ENCODE data around the gene PTPN13.

The PTPN13 gene

DNA sequence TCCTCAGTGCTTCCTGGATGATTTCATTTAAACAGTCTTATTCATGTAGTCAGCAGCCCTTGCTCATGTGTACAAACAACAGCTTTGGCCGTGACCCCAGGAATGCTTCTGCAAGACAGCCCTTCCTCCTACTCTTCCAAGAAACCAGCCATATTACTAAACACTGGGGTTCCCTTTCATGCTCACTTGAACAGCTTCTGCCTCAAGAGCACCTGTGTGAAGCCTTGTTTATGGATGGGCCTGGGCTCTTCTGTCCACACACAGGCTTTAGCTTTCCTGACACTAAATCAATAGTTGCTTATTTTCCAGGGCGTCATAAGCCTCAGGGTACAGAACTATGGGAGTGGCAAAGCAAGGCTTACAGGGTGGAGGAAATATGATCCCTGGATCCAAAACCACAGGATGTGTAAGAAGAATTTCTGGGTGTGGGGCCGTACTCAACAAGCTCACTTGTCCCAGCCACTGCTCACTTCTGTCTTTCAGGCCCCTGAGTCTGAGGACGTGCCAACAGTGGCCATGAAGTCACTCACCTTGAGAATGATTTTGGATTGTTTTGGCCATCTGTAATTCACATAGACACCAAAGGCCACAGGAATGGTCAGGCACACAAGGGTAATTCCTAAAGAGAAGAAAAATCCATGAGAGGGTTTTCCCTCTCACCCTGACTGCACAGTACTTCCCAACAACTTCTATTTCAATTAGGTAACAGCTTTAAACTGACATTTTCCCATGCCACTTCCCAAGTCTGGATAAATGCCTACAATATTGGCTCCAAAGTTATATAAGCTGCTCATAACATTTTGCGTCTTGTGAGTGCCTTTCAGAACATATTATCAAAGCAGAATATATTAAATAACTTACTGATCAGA lies 237.4 kb downstream of the PTPN13 start:
- no peak for DNase-seq

DNA sequence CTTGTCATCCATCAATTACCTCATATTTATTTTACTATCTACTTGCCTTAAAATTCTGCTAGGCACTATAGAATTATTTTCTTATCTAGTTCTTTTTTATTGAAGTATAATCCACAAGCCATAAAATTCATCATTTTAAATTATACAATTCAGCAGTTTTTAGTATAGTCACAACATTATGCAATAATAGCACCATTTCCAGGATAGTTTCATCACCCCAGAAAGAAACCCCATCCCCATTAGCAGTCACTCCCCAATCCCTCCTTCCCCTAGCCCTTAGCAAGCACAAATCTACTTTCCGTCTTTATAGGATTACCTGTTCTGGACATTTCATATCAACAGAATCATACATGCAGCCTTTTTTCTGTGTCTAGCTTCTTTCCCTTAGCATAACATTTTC lies 239.5 kb downstream of the PTPN13 start:
- DNase-seq: no peak

- DNase-seq: no peak
These were observed 240.8 kb downstream of the PTPN13 start for GRCh38 chr4:86834901-86835300.

- DNase-seq: no peak
These were observed 241.6 kb downstream of the PTPN13 start for GRCh38 chr4:86835677-86836076.

DNA sequence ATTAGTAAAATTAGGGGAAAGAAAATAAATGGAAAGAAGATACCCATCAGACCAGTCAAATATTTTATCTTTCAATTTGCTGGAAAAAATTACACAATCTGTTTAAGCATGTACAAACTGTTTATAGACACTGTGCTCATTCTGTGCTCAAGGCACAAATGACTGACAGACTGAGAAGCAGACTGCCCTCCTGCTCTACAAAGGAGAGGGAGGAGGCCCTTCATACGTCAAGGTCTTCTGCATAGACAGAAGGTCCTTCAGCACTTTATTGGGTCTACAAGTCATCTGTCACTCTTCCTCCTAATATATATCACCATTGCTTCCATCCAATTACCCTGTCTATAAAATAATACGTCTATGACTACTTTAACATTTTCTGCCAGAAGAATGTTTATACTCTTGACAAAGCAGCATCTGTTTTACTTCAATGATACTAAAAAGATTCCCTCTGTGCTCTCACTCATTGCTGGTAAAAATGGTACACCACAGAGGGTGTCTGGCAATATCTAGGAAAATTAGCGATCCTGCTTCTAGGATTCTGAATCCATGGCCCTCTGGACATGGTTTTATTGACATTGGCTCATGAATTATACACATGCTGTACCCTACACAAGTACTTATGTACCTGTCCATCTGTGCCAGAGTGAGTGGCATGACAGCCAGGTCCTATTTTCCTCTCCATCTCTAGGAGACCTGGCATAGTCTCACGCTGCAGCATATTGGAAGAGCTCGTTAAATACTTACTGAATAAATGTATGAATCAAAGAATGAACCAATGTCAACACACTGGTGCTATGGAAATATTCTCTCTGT lies 243.8 kb downstream of the PTPN13 start:
- DNase-seq: no peak

DNA sequence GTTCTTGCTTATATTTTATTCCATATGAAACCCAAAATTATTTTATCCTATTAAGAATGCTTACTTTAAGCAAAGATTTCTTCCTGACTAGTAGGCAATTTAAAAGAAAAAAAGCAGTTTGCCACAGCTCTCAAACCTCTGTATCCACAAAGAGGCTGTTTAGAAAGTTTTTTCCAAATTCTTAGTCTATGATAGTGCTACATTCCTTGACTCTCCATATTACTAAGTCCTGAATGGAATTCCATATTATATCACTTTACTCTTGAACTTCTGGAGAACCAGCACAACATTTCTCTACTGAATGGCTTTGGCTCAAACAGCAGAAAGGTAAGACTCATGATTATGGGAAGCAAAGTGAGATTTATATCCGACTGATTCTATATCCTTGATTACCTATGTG lies 246.7 kb downstream of the PTPN13 start:
- DNase-seq: no peak

DNA sequence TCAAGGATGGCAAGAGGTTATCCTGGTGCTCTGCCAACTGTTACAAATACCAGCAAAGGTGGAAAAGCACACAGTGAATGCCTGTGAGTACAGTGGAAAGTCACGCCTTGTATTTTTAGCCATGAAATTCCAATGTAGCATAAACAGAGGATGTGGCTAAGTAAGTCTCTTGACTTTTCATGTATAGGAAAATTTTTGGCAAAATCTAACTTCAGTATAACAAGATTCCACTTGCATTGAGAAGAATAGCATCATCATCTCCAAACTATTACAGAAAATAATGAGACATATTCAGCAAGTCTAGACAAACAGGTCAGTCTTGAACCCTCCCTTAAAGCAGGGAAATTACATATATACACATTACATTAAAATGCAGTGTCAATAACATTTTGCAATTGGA lies 247.2 kb downstream of the PTPN13 start:
- DNase-seq: no peak

GRCh38 chr4:86845593-86845992 lies 251.5 kb downstream of the PTPN13 start:
- DNase-seq: no peak

DNA sequence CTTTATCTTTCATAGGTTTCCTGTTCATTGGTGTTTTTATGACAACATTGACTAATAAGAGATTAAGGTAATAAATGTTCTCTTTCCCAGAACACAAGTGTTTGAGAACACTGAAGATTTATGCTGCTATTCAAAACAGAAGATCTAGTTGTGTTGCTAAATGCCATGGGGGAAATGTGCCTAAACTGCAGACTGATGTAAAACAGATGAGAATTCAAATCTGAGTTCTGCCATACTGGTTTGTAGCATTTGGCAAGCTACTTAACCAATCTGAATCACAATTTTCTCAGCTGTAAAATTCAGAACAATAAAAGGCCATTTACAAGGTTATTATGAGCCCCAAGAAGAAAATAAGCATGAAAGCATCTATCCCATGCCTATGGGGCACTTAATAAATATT lies 252.8 kb downstream of the PTPN13 start:
- DNase-seq: no peak

- DNase-seq: no peak
These were observed 253.5 kb downstream of the PTPN13 start for GRCh38 chr4:86847571-86847970.

DNA sequence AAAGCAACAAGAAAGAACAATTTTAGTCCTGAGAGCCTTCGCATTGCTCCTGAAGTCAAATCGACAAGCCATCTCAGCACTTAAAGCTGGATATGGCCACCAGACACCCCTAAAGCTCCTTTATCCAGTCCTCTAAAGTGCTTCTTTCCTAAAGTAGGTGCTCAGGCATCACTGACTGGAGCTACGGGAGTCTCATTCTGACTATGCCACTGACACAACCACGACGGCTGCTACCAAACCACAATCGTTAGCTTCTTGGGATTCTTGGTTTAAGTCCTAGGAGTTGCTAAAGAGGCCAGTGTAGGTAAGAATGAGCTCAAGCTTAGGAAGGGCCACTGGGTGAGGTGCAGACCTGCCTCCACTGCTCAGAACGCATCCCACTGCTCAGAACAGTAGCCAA lies 254.0 kb downstream of the PTPN13 start:
- DNase-seq: no peak

DNA sequence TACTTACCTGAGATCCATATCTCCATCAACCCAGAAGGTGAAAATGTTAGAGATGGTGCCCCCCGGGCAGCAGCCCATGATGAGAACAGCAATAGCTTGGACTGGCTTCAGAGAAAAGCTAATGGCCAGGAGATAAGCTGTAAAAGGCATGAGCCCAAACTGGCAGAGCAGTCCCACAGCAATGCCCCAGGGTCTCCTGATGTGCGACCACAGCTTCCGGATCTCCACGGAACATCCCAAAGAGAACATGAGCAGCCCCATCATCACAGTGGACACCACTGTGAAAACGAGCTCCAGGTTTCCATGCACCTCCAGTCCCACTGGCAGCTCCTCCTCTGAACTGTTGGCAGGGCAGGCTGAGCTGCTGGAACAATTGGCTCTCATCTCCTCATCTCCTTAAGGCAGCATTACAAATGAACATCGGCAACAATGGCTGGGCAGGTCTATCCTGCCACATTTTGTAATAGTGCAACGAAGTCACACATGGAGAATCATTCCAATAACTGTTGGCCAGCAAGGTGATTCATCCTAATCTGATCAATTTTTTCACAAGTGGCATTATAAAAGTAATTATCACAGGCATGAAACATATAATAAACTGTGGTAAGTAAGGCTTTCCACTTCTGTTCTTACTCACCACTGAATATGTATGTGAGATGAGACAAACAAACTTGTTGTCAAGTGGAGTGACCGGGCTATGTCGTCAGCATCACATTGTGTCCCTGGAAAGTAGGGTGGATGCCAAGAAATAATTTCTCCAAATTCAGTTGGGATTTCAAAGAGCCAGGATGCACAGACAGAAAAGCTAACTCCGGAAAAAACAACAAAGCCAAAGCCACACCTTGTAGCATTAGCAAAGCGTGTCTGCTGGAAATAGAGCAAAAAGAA lies 254.9 kb downstream of the PTPN13 start, which contains the start of gene SLC10A6:
TSS of gene SLC10A6 (minus strand) at position 653 of the 888 bp plus-strand sequence. CDS start at position 384, 269 bp downstream.
- no peak for DNase-seq

- no peak for DNase-seq
These were observed 259.1 kb downstream of the PTPN13 start for GRCh38 chr4:86853209-86853608.

GRCh38 chr4:86855572-86855971 lies 261.5 kb downstream of the PTPN13 start:
- no peak for DNase-seq

DNA sequence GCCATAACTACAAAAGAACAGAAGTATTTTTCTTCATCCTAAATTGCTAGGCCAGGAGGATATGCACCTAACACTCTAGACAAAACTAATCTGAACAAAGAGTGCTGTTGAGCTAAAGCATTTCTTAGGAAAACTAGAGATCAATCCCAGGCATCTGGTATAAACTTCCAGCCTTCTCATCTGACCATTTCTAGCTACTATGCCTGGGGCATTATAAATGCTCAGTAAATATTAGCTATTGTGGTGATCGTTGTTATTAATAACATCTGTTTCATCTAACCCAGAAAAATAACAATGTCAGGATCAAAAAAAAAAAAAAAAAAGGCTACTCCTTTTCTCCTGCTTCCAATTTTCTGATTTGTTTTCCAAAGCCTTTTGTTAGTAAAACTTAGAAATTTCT lies 262.8 kb downstream of the PTPN13 start:
- no peak for DNase-seq

- no peak for DNase-seq
These were observed 263.4 kb downstream of the PTPN13 start for GRCh38 chr4:86857341-86858052.

All from NCI-H2171 (cell line).